ENCODE data around the gene WRNIP1.

Gene WRNIP1

GRCh38 chr6:2763876-2764540, 1.2 kb upstream of the WRNIP1 start:
- DNase-seq: no peak

GRCh38 chr6:2764610-2765165, 505 bp upstream of the WRNIP1 start:
- DNase-seq: peak; percentile 48 to 68

GRCh38 chr6:2765896-2766766, 938 bp downstream of the WRNIP1 start:
- peak; percentile 29 to 43 for DNase-seq

- DNase-seq: no peak
Observed at GRCh38 chr6:2766767-2767656, 1.8 kb downstream of the WRNIP1 start.

- no peak for DNase-seq
Observed at GRCh38 chr6:2767657-2768524, 2.7 kb downstream of the WRNIP1 start.

- DNase-seq: no peak
Observed at GRCh38 chr6:2768696-2769095, 3.5 kb downstream of the WRNIP1 start.

GRCh38 chr6:2770171-2770570, 5.0 kb downstream of the WRNIP1 start:
- no peak for DNase-seq

- no peak for DNase-seq
Observed at GRCh38 chr6:2771079-2771478, 5.9 kb downstream of the WRNIP1 start.

- no peak for DNase-seq
Observed at GRCh38 chr6:2772840-2773239, 7.6 kb downstream of the WRNIP1 start.

- DNase-seq: no peak
Observed at GRCh38 chr6:2773449-2773848, 8.3 kb downstream of the WRNIP1 start.

GRCh38 chr6:2775003-2775402, 9.8 kb downstream of the WRNIP1 start:
- no peak for DNase-seq

GRCh38 chr6:2777249-2777648, 12.1 kb downstream of the WRNIP1 start:
- no peak for DNase-seq

GRCh38 chr6:2780102-2780737, 15.0 kb downstream of the WRNIP1 start:
- no peak for DNase-seq

- DNase-seq: no peak
Observed at GRCh38 chr6:2781685-2782355, 16.6 kb downstream of the WRNIP1 start.

- DNase-seq: no peak
Observed at GRCh38 chr6:2782356-2782708, 17.1 kb downstream of the WRNIP1 start.

- no peak for DNase-seq
Observed at GRCh38 chr6:2782825-2783187, 17.6 kb downstream of the WRNIP1 start.

GRCh38 chr6:2783188-2783963, 18.2 kb downstream of the WRNIP1 start:
- no peak for DNase-seq

- DNase-seq: no peak
Observed at GRCh38 chr6:2784061-2784460, 18.9 kb downstream of the WRNIP1 start.

- DNase-seq: no peak
Observed at GRCh38 chr6:2784930-2785329, 19.7 kb downstream of the WRNIP1 start.

- DNase-seq: no peak
Observed at GRCh38 chr6:2786269-2786668, 21.1 kb downstream of the WRNIP1 start.
